HL-60 (cell line): ENCODE measurements around the gene ZGLP1.
A peak's percentile ranks its signal among the peaks of the same experiment; 100 is the strongest.

Source experiments
- DNase-seq, 2 experiments: peaks; one replicate each; pipeline ENCODE4 v3.0.0-alpha.2; 2010 to 2020; ENCODE audit warnings: low read depth in 1 of 2, low spot score in 1 of 2
- H3K27ac ChIP-seq: fragments of 250-450 bp; sonication (Bioruptor Pico); replicated peaks from 2 replicates; pipeline ENCODE4 v1.5.1; 2020; ENCODE audit warnings: mild to moderate bottlenecking, moderate library complexity
- H3K27me3 ChIP-seq: fragments of 250-450 bp; sonication (Bioruptor Pico); 2 replicates; pipeline ENCODE4 v1.5.1; 2021; ENCODE audit warnings: mild to moderate bottlenecking, moderate library complexity; ENCODE audit not compliant: insufficient read depth, poor library complexity, severe bottlenecking
- H3K4me3 ChIP-seq: replicated peaks from 2 replicates; pipeline ENCODE4 v1.5.1; 2011; ENCODE audit warnings: mild to moderate bottlenecking, control low read depth, low read length; ENCODE audit not compliant: insufficient read depth
- CTCF ChIP-seq: IDR thresholded peaks from one replicate; pipeline ENCODE4 v1.5.1; 2011; ENCODE audit warnings: low read length, control low read depth, inconsistent platforms; ENCODE audit not compliant: insufficient read depth
- GABPA ChIP-seq: IDR thresholded peaks from 2 replicates; pipeline ENCODE4 v1.6.1; 2012; ENCODE audit warnings: low read depth
- POLR2AphosphoS5 ChIP-seq: IDR thresholded peaks from 2 replicates; pipeline ENCODE4 v1.6.1; 2012; ENCODE audit warnings: low read depth
- REST ChIP-seq: IDR thresholded peaks from 2 replicates; pipeline ENCODE4 v1.6.1; 2012; ENCODE audit warnings: low read depth; ENCODE audit not compliant: insufficient replicate concordance
- SPI1 ChIP-seq: IDR thresholded peaks from 2 replicates; pipeline ENCODE4 v1.6.1; 2012; ENCODE audit warnings: low read depth, mild to moderate bottlenecking, borderline replicate concordance

The ZGLP1 gene

GRCh38 chr19:10289836-10290356 is 19.7 kb downstream of the ZGLP1 start, which contains the start of gene ICAM5:
ICAM5 (plus strand) TSS chr19:10289952; CDS start chr19:10290044, 92 bp downstream.
- peak within 1 kb of the TSS; percentile 33 for H3K4me3 ChIP-seq
- H3K27me3 ChIP-seq: peaks cover 55% of the 10 kb centered on the region
- no peak for DNase-seq
- H3K27ac ChIP-seq: no peak within 1 kb of the TSS
- TF ChIP-seq GABPA: no peak
- no peak for TF ChIP-seq CTCF
- no peak for TF ChIP-seq SPI1
- TF ChIP-seq POLR2AphosphoS5: no peak
- no peak for TF ChIP-seq REST

- TF ChIP-seq POLR2AphosphoS5 (no peak), CTCF (no peak), SPI1 (no peak), GABPA (no peak), REST (no peak)
- Histone ChIP-seq H3K27ac (no peak overlapping the region), H3K27me3 (peaks cover 49% of the 10 kb centered on the region), H3K4me3 (peak overlapping the region; percentile 16)
- peak in 1 of 2 experiments; percentile 43 for DNase-seq
These were observed 20.3 kb downstream of the ZGLP1 start for GRCh38 chr19:10289167-10289835.

- Histone ChIP-seq H3K27me3 (peaks cover 44% of the 10 kb centered on the region), H3K27ac (no peak overlapping the region), H3K4me3 (no peak overlapping the region)
- no peak for DNase-seq
- no peak for TF ChIP-seq CTCF
- no peak for TF ChIP-seq GABPA
These were observed 20.9 kb downstream of the ZGLP1 start for GRCh38 chr19:10288662-10289166.
